Activated T-cell treated with anti-CD3 and anti-CD28 coated beads, Interleukin-2, amount 50 U/mL, for 4 hours (primary cell): ENCODE measurements around the gene EPHA4. TPM values are rescaled to one million over a fixed set of nuclear protein-coding genes. Genes with fewer than 3 reads are reported as not detected.

Experiments
- ATAC-seq, 2 donors: fragments of 200-7000 bp; cut with Tn5 transposase; one replicate each; pipeline ENCODE4 v1.10.0; 2021
- DNase-seq: peaks from one replicate; pipeline ENCODE4 v3.0.0-alpha.2; 2020
- H3K27me3 Mint-ChIP-seq: one replicate; pipeline ENCODE4 v1.8.0; 2021; ENCODE audit warnings: low read depth, mixed read lengths
- H3K36me3 Mint-ChIP-seq: one replicate; pipeline ENCODE4 v1.8.0; 2022; ENCODE audit warnings: mixed read lengths; ENCODE audit not compliant: insufficient read depth
- H3K4me1 Mint-ChIP-seq: one replicate; pipeline ENCODE4 v1.8.0; 2021; ENCODE audit warnings: low read depth, mixed read lengths
- H3K4me3 Mint-ChIP-seq: one replicate; pipeline ENCODE4 v1.8.0; 2021; ENCODE audit warnings: mild to moderate bottlenecking, moderate library complexity, mixed read lengths
- H3K9me3 Mint-ChIP-seq: one replicate; pipeline ENCODE4 v1.8.0; 2021; ENCODE audit warnings: mixed read lengths
- total RNA-seq, 3 donors: library from RNA; stranded (reverse); gene quantifications; one replicate each; pipeline ENCODE4 v1.2.1, GENCODE V29; 2021

Gene EPHA4
- total RNA-seq, 3 donors from 2014 or later, result 2.2 to 5.4 (median 2.4) TPM

DNA sequence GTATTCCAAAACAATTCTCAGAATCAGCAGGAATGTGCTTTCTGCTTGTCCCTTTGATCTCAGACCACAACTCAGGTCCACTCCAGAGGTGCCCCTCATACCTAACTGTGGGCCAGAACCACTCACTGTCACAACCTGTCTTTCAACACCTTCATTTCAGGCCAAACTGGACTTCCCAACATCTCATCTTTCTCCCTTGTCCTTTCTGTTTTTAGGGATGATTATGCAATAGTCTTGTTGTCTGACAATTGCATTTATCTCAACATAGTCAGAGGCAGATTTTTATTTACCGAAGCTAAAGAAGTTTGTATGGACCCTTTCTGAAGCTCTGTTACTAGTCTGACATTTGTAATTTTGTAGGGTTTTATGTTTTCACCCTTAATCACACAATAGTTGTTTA, 95.9 kb downstream of the EPHA4 start:
- Mint-ChIP-seq H3K27me3 (no peaks in the 10 kb centered on the region), H3K4me1 (peaks cover 2% of the 10 kb centered on the region), H3K36me3 (peaks cover 9% of the 10 kb centered on the region), H3K4me3 (no peak overlapping the region), H3K9me3 (no peaks in the 10 kb centered on the region)
- ATAC-seq, result no peak
- no peak for DNase-seq

DNA sequence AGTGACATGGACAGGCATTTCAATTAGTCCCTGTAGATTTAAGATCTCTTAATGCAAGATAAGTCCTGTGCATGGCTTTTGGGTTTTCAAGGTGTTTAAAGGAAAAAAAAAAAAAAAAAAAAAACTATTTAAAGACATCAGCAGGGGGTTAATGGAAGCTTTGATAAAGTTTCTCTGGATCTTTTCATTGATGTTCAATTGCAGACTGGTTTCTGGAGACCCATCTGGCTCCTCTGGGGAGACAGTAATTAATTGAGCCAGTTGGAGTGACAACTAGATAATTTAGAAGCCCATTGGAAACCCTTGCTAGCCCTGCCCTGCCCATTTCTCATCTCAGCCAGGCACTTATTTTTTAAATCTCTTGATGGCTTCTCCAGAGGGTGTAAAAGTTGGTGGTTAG, 98.7 kb downstream of the EPHA4 start:
- H3K4me3 Mint-ChIP-seq, result no peak overlapping the region
- ATAC-seq (no peak), DNase-seq (no peak)
- H3K27me3 Mint-ChIP-seq, result no peaks in the 10 kb centered on the region
- peaks cover under 1% of the 10 kb centered on the region for H3K4me1 Mint-ChIP-seq
- H3K36me3 Mint-ChIP-seq, result peaks cover 9% of the 10 kb centered on the region
- no peaks in the 10 kb centered on the region for H3K9me3 Mint-ChIP-seq

DNA sequence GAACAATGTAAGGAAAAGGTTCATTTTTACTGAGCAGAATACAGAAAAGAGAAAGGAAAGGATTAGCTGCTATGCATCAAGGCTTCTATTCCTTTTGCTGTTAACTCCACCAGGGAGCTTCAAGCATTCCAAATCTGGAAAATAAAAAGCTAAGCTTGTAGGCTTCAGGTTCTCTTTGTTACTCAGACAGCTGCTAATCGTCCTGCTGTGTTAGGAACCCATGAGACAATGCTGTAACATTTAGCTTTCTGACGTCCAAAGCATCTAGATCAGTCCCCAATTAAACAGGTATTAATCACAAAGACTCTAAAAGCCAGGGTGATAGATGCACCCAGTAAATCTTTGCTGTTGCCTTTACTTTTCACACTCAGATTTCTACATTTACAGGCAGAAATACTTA, 103.8 kb downstream of the EPHA4 start:
- H3K27me3 Mint-ChIP-seq, result no peaks in the 10 kb centered on the region
- H3K4me1 Mint-ChIP-seq, result peaks cover 44% of the 10 kb centered on the region
- no peaks in the 10 kb centered on the region for H3K9me3 Mint-ChIP-seq
- no peak for ATAC-seq
- no peak for DNase-seq
- peaks cover 2% of the 10 kb centered on the region for H3K36me3 Mint-ChIP-seq
- H3K4me3 Mint-ChIP-seq, result no peak overlapping the region

DNA sequence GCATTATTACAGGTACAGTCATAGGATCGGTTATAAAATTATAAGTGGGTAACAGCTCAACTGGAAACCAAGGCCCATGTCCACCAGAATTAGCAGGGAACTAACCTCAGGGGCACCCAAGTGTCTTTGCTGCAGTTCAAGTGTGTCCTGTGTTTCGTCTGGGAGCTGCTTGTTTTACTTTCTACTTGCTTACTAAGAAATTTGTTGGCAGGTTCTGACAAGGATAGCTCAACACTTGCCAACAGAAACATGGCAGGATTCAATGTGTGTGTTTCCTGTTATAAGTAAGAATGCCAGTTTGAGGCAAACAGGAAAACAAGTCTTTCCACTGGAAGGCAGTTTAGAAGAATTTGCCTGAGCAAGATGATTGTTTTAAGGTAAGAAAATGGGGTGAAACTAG, 104.5 kb downstream of the EPHA4 start:
- no peaks in the 10 kb centered on the region for H3K9me3 Mint-ChIP-seq
- H3K36me3 Mint-ChIP-seq, result peaks cover 2% of the 10 kb centered on the region
- ATAC-seq (no peak), DNase-seq (no peak)
- H3K4me1 Mint-ChIP-seq, result peaks cover 51% of the 10 kb centered on the region
- H3K27me3 Mint-ChIP-seq, result no peaks in the 10 kb centered on the region
- H3K4me3 Mint-ChIP-seq, result no peak overlapping the region

DNA sequence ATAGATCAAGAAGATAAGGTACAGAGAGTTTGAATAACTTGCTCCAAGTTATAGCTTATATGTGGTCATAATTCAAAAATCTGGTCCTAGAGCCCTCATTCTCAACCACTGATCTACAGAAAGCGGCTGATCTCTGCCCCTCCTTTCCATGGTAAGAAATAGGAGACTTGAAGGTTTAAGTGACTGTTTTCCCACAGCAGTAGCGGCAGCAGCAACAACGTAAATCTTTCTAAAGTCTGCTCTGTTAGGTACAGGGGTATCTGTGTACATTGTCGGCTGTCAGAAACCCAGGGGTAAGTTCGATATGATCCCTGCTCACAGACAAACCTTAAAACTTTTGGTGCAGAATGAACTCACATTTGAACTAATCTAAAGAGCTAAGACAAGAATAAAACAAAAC, 105.4 kb downstream of the EPHA4 start:
- no peak for DNase-seq
- peaks cover 2% of the 10 kb centered on the region for H3K36me3 Mint-ChIP-seq
- H3K9me3 Mint-ChIP-seq, result no peaks in the 10 kb centered on the region
- no peak for ATAC-seq
- H3K4me3 Mint-ChIP-seq, result no peak overlapping the region
- no peaks in the 10 kb centered on the region for H3K27me3 Mint-ChIP-seq
- peaks cover 53% of the 10 kb centered on the region for H3K4me1 Mint-ChIP-seq

DNA sequence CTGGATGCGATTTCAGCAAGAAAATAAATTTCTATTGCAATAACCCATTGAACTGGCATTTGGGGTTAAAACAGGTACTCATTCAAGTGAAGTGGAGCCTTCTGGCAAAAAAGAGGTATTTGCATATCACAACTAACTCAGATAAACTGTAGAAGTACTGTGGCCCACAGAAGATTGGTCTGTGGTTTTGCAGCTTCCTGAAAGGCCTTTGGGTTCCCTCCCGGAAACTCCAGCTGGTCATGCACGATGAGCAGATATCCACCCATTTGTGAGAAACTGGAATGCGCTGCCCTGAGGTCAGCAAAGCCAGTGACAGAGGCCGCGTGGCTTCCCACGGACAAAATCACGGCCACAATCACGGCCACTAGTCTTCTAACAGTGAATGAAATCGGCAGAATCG, 106.3 kb downstream of the EPHA4 start:
- no peaks in the 10 kb centered on the region for H3K9me3 Mint-ChIP-seq
- ATAC-seq, result no peak
- no peak for DNase-seq
- H3K4me3 Mint-ChIP-seq, result no peak overlapping the region
- no peaks in the 10 kb centered on the region for H3K27me3 Mint-ChIP-seq
- peaks cover 53% of the 10 kb centered on the region for H3K4me1 Mint-ChIP-seq
- H3K36me3 Mint-ChIP-seq, result peaks cover 2% of the 10 kb centered on the region

DNA sequence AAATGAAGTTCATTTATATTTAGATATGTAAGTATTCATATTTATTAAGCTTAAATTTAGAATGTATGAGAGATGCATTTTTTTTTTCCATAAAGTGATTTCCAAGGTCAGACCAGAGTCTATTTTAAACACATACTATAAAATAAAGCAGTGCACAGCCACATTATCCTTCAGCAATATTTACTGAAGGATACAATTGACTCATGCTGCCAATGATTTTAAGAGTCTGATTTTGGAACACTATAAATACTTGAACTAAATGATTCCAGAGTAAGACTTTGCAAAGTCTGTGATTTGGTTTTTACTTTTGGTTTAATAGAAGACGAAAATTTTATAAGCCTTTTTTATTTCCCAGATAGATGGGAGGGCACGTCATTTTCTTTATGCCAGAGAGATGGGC, 107.1 kb downstream of the EPHA4 start:
- DNase-seq (no peak), ATAC-seq (no peak)
- Mint-ChIP-seq H3K27me3 (no peaks in the 10 kb centered on the region), H3K4me3 (no peak overlapping the region), H3K9me3 (no peaks in the 10 kb centered on the region), H3K36me3 (peaks cover 3% of the 10 kb centered on the region), H3K4me1 (peaks cover 53% of the 10 kb centered on the region)

DNA sequence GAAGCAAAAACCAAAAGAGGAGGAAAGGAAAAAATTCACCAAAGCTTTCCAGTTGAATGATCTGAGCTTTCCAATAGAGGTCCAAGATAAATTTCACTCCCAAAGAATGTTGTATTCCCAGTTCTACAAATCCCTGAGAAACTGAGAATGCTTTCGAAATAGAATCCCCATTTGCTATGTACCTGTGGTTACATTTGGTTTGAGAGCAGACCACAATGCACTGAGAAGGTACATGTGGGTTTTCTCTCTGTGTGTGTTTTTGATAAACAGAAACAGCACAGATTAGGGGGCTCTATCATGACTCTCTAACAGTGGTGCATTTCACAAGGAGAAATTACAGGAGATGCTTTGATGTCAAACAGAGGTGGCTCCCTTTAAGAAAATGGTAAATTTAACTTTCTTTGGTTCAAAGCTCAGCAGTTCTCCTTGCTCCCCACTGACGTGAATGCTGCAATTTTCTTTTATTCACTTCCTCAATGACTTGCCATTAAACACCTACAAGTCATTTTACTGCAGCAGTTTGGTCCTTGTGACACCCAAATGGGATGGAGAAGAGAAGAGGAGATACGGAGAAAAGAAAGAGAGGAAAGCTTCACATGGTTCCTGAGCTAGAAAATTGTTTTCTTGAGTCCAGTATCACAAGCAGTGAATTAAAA, 108.7 kb downstream of the EPHA4 start:
- Mint-ChIP-seq H3K9me3 (no peaks in the 10 kb centered on the region), H3K4me1 (peaks cover 53% of the 10 kb centered on the region), H3K4me3 (no peak overlapping the region), H3K27me3 (no peaks in the 10 kb centered on the region), H3K36me3 (peaks cover 3% of the 10 kb centered on the region)
- no peak for DNase-seq
- no peak for ATAC-seq

DNA sequence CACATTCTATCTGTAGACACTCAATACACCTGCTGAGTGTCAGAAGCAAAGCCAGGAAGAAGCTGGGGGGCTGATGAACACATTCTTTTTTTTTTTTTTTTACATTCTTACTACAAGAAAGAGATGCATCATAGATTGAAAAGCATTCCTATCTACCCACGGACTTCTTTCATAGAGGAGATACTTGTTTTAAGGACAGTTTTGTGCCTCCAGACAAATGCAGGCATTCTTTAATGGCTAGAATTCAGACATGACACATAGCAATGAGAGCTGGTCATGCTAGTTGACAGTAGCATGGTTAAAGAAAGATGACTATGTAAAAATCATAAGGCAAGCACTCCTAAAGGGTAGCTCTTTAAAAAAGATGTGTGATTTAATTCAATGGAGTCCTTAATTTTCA, 110.2 kb downstream of the EPHA4 start:
- Mint-ChIP-seq H3K9me3 (no peaks in the 10 kb centered on the region), H3K27me3 (no peaks in the 10 kb centered on the region), H3K4me1 (peaks cover 43% of the 10 kb centered on the region)

DNA sequence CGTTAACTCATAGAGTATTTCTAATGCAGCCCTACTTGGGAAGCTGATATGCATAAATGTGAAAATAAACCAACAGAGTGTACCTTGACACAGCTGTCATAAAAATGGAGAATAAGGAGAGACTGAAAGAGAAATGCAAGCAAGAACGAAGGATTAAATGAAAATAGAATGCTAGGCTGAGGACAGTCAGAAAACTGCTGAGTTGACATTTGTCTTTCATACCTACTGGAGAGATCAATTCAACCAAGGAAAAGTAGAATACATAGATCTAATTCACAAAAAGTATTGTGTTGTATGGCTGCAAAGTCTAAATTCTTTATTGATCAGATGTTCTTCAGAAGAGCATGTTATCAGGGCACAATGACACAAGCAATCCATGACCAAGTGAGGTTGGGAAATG, 112.0 kb downstream of the EPHA4 start:
- Mint-ChIP-seq H3K4me3 (no peak overlapping the region), H3K9me3 (no peaks in the 10 kb centered on the region), H3K27me3 (no peaks in the 10 kb centered on the region), H3K4me1 (peaks cover 30% of the 10 kb centered on the region), H3K36me3 (peaks cover 16% of the 10 kb centered on the region)
- DNase-seq, result no peak
- no peak for ATAC-seq

More for the DNA sequence above, 110.2 kb downstream of the EPHA4 start:
- ATAC-seq (no peak), DNase-seq (no peak)
- Mint-ChIP-seq H3K4me3 (no peak overlapping the region), H3K36me3 (peaks cover 6% of the 10 kb centered on the region)

DNA sequence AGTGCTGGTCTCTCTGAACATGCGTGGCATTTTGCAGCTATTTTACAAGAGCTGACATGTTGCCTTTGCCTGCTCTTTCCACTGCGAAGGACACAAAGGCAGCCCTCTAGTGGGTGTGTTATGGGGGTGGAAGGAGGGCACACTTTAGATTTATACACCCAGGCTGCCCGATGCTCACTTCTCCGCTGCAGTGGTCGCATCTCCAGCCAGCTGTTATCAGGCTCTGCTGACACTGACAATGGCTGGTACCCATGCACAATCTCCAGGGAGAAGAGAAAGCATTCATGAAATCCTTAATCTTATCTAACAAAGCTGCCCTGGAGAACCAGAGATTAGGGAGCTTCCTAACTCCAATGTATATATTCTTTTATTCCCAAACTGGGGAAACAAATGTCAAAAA, 113.5 kb downstream of the EPHA4 start:
- no peak for ATAC-seq
- Mint-ChIP-seq H3K27me3 (no peaks in the 10 kb centered on the region), H3K4me3 (no peak overlapping the region), H3K9me3 (no peaks in the 10 kb centered on the region), H3K4me1 (peaks cover 17% of the 10 kb centered on the region), H3K36me3 (peaks cover 24% of the 10 kb centered on the region)
- DNase-seq, result no peak

DNA sequence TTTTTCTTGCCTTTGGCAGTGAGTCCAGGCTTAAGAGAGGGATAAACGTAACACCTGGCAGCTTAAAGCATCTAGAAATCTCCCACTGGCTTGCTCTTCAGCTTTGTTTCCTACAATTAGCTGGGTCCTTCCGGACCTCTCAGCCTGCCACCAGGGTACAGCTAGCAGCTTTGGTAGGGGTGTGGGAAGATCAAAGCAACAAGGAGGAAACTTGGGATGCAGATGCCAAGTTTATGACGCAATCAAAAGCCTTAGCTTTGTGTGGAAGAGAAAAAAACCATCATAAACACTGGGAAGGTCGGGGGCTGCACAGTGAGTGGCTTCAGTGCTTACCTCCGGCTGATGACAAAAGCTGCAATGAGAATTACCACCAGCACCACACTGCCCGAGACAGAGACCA, 116.9 kb downstream of the EPHA4 start:
- ATAC-seq (no peak), DNase-seq (no peak)
- Mint-ChIP-seq H3K4me3 (no peak overlapping the region), H3K27me3 (no peaks in the 10 kb centered on the region), H3K36me3 (peaks cover 31% of the 10 kb centered on the region), H3K4me1 (peaks cover 5% of the 10 kb centered on the region), H3K9me3 (no peaks in the 10 kb centered on the region)

DNA sequence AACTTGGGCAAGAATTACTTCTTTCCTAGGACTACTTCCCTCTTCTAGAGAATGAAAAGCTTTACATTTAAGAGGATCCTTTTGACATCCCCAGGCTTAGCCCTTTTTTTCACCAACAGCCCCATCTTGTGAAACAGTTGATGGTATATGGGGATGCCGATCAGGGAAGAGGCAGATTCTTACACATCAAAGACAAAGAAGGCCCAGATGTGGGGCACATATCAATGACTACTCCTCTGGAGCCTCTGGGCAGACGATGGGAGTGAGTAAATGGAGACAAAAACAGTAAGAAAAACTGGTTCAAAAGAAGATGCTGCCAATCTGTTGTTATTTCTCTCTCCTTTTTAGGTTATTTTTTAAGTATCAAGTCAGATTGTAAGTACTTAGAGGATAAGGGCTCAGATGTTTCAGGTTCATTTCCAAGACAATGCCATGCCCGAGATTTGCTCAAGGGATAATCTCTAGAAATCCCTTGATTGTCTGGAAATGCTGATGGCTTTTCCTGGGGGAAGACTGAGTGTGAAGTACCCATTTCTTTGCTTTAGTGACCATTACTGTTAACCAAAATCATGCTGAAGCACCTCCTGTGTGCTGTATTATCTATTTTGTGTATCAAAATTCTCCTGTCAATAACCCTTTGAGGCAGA, 117.5 kb downstream of the EPHA4 start:
- ATAC-seq (no peak), DNase-seq (no peak)
- Mint-ChIP-seq H3K27me3 (no peaks in the 10 kb centered on the region), H3K36me3 (peaks cover 36% of the 10 kb centered on the region), H3K4me1 (peaks cover 5% of the 10 kb centered on the region), H3K9me3 (no peaks in the 10 kb centered on the region), H3K4me3 (no peak overlapping the region)

DNA sequence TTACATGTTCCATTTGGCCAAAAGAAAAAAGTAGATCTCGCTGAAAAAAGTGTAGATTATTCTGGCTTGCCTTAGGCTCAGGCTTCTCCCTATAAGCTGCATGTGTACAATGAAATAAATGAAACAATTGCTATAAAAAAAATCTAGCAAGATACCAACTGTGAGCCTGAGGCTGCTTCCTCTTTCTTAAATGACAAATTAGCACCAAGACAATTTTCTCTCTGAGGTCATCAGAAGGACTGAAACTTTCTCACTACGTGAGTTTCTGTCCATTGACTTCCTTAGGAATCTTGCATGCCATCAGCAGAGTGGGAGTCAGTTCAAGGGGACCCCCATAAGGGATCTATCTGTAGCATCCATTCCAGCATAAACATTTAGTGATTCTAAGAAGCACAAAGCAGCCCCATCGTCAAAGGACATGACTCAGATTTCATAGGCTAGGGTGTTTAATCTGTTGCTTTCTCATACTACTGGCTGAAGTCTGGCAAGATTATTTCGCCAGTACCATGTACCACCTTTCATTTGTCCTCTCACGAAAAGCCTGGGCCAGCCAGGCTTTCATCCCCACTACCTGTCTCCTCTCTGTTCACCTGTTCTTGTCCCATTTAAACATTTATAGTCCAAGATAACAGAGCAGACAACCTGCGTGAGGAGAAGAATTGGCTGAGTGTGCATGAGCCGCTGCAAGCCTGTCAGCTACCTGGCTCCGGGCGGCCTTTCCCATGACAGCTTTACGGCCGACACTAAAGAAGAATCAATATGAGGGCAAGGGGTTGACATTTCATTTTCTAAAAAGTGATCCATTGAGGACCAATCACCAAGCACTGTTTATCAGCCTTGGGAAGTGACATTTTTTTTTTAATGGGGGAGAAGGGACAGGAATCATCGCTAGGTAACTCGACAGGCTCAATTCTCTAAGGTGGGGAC, 120.0 kb downstream of the EPHA4 start:
- peaks cover 38% of the 10 kb centered on the region for H3K36me3 Mint-ChIP-seq
- peaks cover 5% of the 10 kb centered on the region for H3K4me1 Mint-ChIP-seq
- DNase-seq, result no peak
- no peaks in the 10 kb centered on the region for H3K9me3 Mint-ChIP-seq
- no peak overlapping the region for H3K4me3 Mint-ChIP-seq
- no peaks in the 10 kb centered on the region for H3K27me3 Mint-ChIP-seq
- no peak for ATAC-seq
